Measurements from ENCODE around the gene LAMC2.

DNA sequence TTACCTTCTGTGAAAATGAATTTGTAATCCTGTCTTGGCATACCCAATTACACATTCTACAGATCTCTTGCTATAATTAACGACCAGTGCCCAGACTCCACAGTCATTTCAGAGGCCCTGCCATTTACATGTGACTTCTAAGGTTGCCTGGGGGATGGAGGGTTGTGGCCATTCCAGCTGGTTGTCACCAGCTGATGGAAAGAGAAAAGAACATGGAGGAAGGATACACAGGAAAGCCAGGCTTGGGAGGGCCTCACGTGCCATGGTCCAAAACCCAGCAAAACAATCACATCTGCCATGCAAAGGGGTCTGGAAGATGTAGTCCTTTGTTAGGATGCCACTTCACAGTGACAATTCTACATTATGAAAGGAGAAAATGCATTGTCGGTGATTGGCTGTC, 59.3 kb downstream of the LAMC2 start:
- TF ChIP-seq CTCF (conservative IDR thresholded peaks at IDR 0.05 in 1 of 2, IDR thresholded peaks at IDR 0.05 in 1 of 2; ENCODE audit: low read depth in 1 of 2, low read length in 2 of 2), result no peak
- no peak for TF ChIP-seq EZH2 (IDR thresholded peaks at IDR 0.05; ENCODE audit: low read length, missing control alignments)
